Stomach (tissue), 9 donors: ENCODE data around the gene XRCC1. TPM values are rescaled to one million over a fixed set of nuclear protein-coding genes. Genes with fewer than 3 reads are reported as not detected.
"Not testable (repeated sequence)": the region's sequence is repeated elsewhere in the genome, so short reads cannot be mapped to it uniquely, and the experiment has no call there.

Experiments used
- DNase-seq, 2 donors: peaks; one replicate each; pipeline versions ENCODE4 v3.0.0 to v3.0.0-alpha.2; 2013 to 2019
- H3K27ac ChIP-seq, 5 donors: fragments of 200-600 bp in 4 of 5; sonication (generic) in 4 of 5; one replicate each; pipeline ENCODE4 v1.5.1; 2013 to 2019; ENCODE audit warnings: mild to moderate bottlenecking in 1 of 5, moderate library complexity in 1 of 5
- H3K27me3 ChIP-seq, 3 donors: fragments of 200-600 bp; sonication (generic); one replicate each; pipeline ENCODE4 v1.5.1; 2017 to 2019; ENCODE audit warnings: mixed run types in 1 of 3
- H3K36me3 ChIP-seq, 4 donors: fragments of 200-600 bp; sonication (generic); 1 replicate in 3 of 4; 2 replicates in 1 of 4; pipeline ENCODE4 v1.5.1; 2016 to 2019
- H3K4me1 ChIP-seq, 4 donors: fragments of 200-600 bp; sonication (generic); one replicate each; pipeline ENCODE4 v1.5.1; 2016 to 2019
- H3K4me3 ChIP-seq, 4 donors: fragments of 200-600 bp; sonication (generic) in 3 of 4; one replicate each; pipeline ENCODE4 v1.5.1; 2016 to 2019; ENCODE audit warnings: mild to moderate bottlenecking in 1 of 4
- H3K9me3 ChIP-seq, 4 donors: fragments of 200-600 bp; sonication (generic); one replicate each; pipeline ENCODE4 v1.5.1; 2016 to 2019
- EP300 ChIP-seq: sonication (generic); formaldehyde crosslinking; IDR thresholded peaks from one replicate; pipeline ENCODE4 v1.6.1; 2017; ENCODE audit warnings: antibody characterized with exemption
- POLR2A ChIP-seq, 4 donors: fragments of 450-650 bp; IDR thresholded peaks; one replicate each; pipeline ENCODE4 v1.6.1; 2016; ENCODE audit warnings: antibody characterized with exemption in 4 of 4, control low read depth in 2 of 4, mild to moderate bottlenecking in 1 of 4, moderate library complexity in 1 of 4
- POLR2AphosphoS5 ChIP-seq, 3 donors: sonication (generic); formaldehyde crosslinking; IDR thresholded peaks; one replicate each; pipeline ENCODE4 v1.6.1; 2016; ENCODE audit warnings: antibody characterized with exemption in 3 of 3
- WGBS, 5 donors: extraction: QIAGEN DNeasy Blood & Tissue Kit in 3 of 5; methylation state at CpG; one replicate each; pipeline versions ENCODE4 v1.1.5 to v1.1.7; 2013 to 2018; 5-methylcytosine and 5-hydroxymethylcytosine counted together
- intact Hi-C: fragments of 100-400 bp; cut with DNase I; formaldehyde crosslinking; loops from one replicate; pipeline ENCODE4 v1.15.1; 2023; ENCODE audit warnings: low total_unique reads
- polyA plus RNA-seq, 3 donors: library from polyadenylated mRNA; stranded (reverse); fragments of 200-250 nt; gene quantifications; one replicate each; pipeline ENCODE4 v1.2.3, GENCODE V29; 2013
- total RNA-seq, 5 donors: library from RNA; depleted of rRNA; stranded (reverse); fragments of >200 nt; gene quantifications; one replicate each; pipeline versions ENCODE4 v1.1.0 to v1.2.3, GENCODE V29; 2014 to 2016
- TF ChIP-seq, protein P1 (sequence below), 7 experiments: fragments of 450-650 bp in 4 of 7; fragments of 200-600 bp in 3 of 7; sonication (generic) in 3 of 7; IDR thresholded peaks; one replicate each; pipeline ENCODE4 v1.5.1; 2016 to 2019; ENCODE audit warnings: antibody characterized with exemption in 7 of 7, control low read depth in 2 of 7, mild to moderate bottlenecking in 1 of 7
- donor health status: healthy with polysubstance abuse.
- donor health status: Bipolar disorder and iron deficiency.
- donor health status: healthy.

XRCC1 gene
- total and polyA plus RNA-seq, 8 donors = 10.8 to 42.5 (median 17.4) TPM

DNA sequence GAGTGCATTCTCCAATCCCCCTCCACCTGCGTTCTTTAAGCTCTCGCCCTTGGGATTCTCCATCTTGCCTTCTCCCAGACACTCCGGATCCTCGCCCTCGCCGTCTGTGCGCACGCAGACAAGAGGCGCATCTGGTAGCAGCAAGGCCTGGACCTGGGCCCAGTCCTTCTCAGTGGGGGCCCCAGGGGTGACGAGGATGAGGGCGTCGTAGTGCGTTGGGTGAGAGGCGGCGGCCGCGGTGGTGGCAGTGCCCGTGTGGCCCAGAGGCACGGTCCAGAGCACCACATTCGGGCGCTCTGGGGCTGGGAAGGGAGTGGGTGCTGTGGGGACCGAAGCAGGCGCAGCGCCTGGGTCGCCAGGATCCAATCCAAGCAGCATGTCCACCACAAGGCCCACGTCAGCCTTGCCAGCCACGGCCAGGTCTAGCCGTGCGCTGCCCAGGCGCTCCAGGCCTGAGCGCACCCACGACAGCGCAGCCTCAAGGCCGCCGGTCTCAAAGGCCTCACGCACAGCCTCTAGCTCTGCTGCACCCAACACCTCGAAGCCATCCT, 17.5 kb upstream of the XRCC1 start:
- no peaks in the 10 kb centered on the region for H3K27me3 ChIP-seq
- no peaks in the 10 kb centered on the region for H3K9me3 ChIP-seq
- peaks cover 29 to 57% (median 41%) of the 10 kb centered on the region in 4 donors for H3K4me1 ChIP-seq
- peaks cover 20 to 56% (median 48%) of the 10 kb centered on the region in 4 donors for H3K36me3 ChIP-seq
- H3K27ac ChIP-seq = no peak overlapping the region
- 93 to 96% (median 95%) methylated on average over 35 to 37 of the region's 37 CpGs for WGBS, 5 donors
- H3K4me3 ChIP-seq = no peak overlapping the region
- no peak for TF ChIP-seq EP300
- no peak for TF ChIP-seq POLR2AphosphoS5 (IDR thresholded peaks at IDR 0.05)
- no peak for TF ChIP-seq POLR2A (IDR thresholded peaks at IDR 0.05)
- TF ChIP-seq, protein P1, sequence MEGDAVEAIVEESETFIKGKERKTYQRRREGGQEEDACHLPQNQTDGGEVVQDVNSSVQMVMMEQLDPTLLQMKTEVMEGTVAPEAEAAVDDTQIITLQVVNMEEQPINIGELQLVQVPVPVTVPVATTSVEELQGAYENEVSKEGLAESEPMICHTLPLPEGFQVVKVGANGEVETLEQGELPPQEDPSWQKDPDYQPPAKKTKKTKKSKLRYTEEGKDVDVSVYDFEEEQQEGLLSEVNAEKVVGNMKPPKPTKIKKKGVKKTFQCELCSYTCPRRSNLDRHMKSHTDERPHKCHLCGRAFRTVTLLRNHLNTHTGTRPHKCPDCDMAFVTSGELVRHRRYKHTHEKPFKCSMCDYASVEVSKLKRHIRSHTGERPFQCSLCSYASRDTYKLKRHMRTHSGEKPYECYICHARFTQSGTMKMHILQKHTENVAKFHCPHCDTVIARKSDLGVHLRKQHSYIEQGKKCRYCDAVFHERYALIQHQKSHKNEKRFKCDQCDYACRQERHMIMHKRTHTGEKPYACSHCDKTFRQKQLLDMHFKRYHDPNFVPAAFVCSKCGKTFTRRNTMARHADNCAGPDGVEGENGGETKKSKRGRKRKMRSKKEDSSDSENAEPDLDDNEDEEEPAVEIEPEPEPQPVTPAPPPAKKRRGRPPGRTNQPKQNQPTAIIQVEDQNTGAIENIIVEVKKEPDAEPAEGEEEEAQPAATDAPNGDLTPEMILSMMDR (IDR thresholded peaks at IDR 0.05) = no peak
- intact Hi-C loops = no loop called here
- DNase-seq = no peak

GRCh38 chr19:43591904-43592772, 16.8 kb upstream of the XRCC1 start:
- intact Hi-C loops = no loop called here
- peaks cover 20 to 56% (median 48%) of the 10 kb centered on the region in 4 donors for H3K36me3 ChIP-seq

DNA sequence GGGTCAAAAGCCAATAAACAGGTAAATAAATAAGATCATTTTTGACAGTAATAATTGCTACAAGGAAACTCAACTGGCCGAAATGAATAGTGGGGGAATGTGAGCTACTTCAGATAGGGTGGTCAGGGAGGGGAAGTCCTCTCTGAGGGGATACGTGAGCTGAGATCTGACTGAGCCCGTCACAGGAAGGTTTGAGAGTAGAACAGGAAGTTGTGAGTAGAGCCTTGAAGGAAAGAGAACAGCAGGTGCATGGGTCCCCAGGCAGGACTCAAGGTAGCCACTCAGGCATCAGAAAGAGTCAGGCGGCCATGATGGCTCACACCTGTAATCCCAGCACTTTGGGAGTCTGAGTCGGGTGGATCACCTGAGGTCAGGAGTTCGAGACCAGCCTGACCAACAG, 14.4 kb upstream of the XRCC1 start:
- intact Hi-C loops = no loop called here

More at GRCh38 chr19:43591904-43592772, 16.8 kb upstream of the XRCC1 start:
- Histone ChIP-seq H3K4me1 (peaks cover 22 to 49% (median 34%) of the 10 kb centered on the region in 4 donors), H3K27me3 (no peaks in the 10 kb centered on the region), H3K9me3 (no peaks in the 10 kb centered on the region), H3K4me3 (no peak overlapping the region), H3K27ac (no peak overlapping the region)
- DNase-seq = no peak
- no peak for TF ChIP-seq POLR2AphosphoS5 (IDR thresholded peaks at IDR 0.05)
- no peak for TF ChIP-seq POLR2A (IDR thresholded peaks at IDR 0.05)
- TF ChIP-seq, protein P1 (IDR thresholded peaks at IDR 0.05) = no peak
- no peak for TF ChIP-seq EP300
- 93 to 98% (median 96%) methylated on average over 16 to 63 of the region's 63 CpGs for WGBS, 5 donors

DNA sequence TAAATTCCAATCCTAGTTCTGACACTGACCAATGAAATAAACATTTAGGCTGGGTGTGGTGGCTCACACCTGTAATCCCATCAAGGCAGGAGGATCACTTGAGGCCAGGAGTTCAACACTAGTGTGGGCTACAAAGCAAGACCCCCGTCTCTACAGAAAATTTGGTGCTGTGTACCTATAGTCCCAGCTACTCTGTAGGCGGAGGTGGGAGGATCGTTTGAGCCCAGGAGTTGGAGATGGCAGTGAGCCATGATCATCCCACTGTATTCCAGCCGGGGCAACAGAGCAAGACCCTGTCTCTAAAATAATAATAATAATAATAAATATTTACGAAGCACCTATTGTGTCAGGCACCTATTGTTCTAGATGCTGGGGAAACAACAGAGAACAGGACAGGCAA, 13.9 kb upstream of the XRCC1 start:
- Histone ChIP-seq H3K27ac (no peak overlapping the region), H3K9me3 (no peaks in the 10 kb centered on the region), H3K4me3 (no peak overlapping the region), H3K4me1 (peaks cover 10 to 30% (median 18%) of the 10 kb centered on the region in 4 donors), H3K36me3 (peaks cover 20 to 72% (median 62%) of the 10 kb centered on the region in 4 donors), H3K27me3 (no peaks in the 10 kb centered on the region)
- TF ChIP-seq, protein P1 (IDR thresholded peaks at IDR 0.05) = no peak
- no peak for TF ChIP-seq EP300
- WGBS, 5 donors = 78 to 94% (median 87%) methylated on average over 5 of the region's 5 CpGs
- no peak for DNase-seq
- intact Hi-C loops = no loop called here

More for the DNA sequence above, 14.4 kb upstream of the XRCC1 start:
- TF ChIP-seq POLR2A (IDR thresholded peaks at IDR 0.05) (no peak), POLR2AphosphoS5 (IDR thresholded peaks at IDR 0.05) (no peak), EP300 (no peak)
- TF ChIP-seq, protein P1 (IDR thresholded peaks at IDR 0.05) = no peak
- no peak for DNase-seq
- Histone ChIP-seq H3K36me3 (peaks cover 20 to 69% (median 63%) of the 10 kb centered on the region in 4 donors), H3K4me1 (peaks cover 14 to 34% (median 22%) of the 10 kb centered on the region in 4 donors), H3K9me3 (no peaks in the 10 kb centered on the region), H3K27ac (no peak overlapping the region), H3K4me3 (no peak overlapping the region), H3K27me3 (no peaks in the 10 kb centered on the region)
- WGBS, 5 donors = 77 to 83% (median 79%) methylated on average over 6 of the region's 6 CpGs

DNA sequence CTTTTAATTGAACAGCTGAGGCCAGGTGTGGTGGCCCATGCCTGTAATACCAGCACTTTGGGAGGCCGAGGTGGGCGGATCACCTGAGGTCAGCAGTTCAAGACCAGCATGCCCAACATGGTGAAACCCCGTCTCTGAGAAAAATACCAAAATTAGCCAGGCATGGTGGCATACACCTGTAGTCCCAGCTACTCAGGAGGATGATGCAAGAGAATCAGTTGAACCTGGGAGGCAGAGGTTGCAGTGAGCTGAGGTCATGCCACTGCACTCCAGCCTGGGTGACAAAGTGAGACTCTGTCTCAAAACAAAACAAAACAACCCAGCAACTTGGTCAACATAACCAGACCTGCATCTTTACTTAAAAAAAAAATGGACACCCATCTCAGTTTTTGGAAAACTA, 11.7 kb upstream of the XRCC1 start:
- intact Hi-C loops, H3K27me3 ChIP-seq, H3K4me3 ChIP-seq, H3K9me3 ChIP-seq, H3K27ac ChIP-seq, DNase-seq: not testable (repeated sequence)
- Histone ChIP-seq H3K4me1 (peaks cover 0 to 12% (median 4%) of the 10 kb centered on the region in 4 donors), H3K36me3 (peaks cover 0 to 49% (median 43%) of the 10 kb centered on the region in 4 donors)
- 94 to 99% (median 96%) methylated on average over 3 of the region's 3 CpGs for WGBS, 5 donors
